ENCODE measurements around the gene FAM240B.

DNA sequence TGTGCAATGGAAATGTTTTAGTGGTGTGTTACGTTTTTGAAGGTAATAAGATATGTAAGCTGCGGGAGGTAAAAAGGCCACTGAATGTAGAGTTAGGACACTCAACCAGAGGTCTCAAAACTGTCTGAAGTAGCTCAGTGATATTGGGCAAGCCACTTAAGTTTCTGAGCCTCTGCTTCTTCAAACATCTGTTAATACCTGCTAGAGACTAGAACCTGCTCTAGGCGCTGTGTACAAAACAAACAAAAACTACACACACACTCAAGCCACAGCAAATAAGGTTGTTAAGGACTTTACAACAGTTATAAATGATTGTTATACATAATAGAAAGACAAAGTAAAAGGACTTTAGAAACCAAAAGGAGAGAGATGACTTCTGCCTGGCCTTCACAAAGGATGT is 24.6 kb upstream of the FAM240B start:
- TF ChIP-seq, protein P1, sequence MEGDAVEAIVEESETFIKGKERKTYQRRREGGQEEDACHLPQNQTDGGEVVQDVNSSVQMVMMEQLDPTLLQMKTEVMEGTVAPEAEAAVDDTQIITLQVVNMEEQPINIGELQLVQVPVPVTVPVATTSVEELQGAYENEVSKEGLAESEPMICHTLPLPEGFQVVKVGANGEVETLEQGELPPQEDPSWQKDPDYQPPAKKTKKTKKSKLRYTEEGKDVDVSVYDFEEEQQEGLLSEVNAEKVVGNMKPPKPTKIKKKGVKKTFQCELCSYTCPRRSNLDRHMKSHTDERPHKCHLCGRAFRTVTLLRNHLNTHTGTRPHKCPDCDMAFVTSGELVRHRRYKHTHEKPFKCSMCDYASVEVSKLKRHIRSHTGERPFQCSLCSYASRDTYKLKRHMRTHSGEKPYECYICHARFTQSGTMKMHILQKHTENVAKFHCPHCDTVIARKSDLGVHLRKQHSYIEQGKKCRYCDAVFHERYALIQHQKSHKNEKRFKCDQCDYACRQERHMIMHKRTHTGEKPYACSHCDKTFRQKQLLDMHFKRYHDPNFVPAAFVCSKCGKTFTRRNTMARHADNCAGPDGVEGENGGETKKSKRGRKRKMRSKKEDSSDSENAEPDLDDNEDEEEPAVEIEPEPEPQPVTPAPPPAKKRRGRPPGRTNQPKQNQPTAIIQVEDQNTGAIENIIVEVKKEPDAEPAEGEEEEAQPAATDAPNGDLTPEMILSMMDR (conservative IDR thresholded peaks at IDR 0.05; ENCODE audit: low read depth, low read length): no peak
- TF ChIP-seq EZH2 (IDR thresholded peaks at IDR 0.05; ENCODE audit: low read length, unreplicated experiment) (no peak), EZH2phosphoT487 (IDR thresholded peaks at IDR 0.05; ENCODE audit: borderline replicate concordance, low read length) (no peak)
